Activated T-helper 1 cell treated with anti-CD3 and anti-CD28 coated beads, Interleukin-2, amount 50 U/mL, for 16 hours (primary cell): Measurements from ENCODE around the gene GNG4.
"Not testable (repeated sequence)": the region's sequence is repeated elsewhere in the genome, so short reads cannot be mapped to it uniquely, and the experiment has no call there.

Experiments
- DNase-seq, 2 donors: peaks; one replicate each; pipeline ENCODE4 v3.0.0-alpha.2; 2020; ENCODE audit warnings: low read depth in 1 of 2, low spot score in 1 of 2

Gene GNG4

DNA sequence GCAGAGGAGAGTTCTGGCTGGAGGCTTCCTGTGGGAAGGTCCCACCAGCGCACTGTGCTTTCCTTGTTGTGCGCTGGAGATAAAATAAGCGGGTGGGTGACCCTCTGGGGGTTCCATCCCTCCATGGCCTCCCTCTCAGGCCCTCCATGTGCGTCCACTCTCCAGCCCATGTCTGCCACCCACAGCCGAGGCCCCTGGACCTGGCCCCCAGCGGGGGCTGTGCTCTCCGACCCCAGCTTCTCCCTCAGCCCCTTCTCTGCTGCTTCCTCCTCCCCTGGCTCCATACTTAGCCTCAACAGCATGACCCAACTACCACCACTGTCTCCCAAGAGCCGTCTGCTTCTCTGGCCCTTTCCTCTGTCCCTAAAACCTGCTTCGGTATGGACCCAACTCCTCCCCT, 61.4 kb downstream of the GNG4 start:
- no peak for DNase-seq

- no peak for DNase-seq
These were observed 62.6 kb downstream of the GNG4 start for GRCh38 chr1:235586992-235587391.

DNA sequence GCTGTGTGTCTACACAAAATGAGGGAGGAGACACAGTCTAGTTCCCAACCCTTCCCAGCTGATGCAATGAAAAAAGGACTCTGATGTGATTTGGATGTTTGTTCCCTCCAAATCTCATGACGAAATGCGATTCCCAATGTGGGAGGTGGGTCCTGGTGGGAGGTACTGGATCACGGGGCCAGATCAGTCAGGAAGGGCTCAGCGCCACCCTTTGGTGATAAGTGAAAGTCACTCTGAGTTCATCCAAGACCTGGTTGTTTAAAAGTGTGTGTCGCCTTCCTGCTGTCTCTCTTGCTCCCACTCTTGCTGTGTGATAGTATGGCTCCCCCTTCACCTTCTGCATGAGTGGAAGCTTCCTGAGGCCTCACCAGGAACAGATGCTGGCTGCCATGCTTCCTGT, 63.2 kb downstream of the GNG4 start:
- no peak for DNase-seq

DNA sequence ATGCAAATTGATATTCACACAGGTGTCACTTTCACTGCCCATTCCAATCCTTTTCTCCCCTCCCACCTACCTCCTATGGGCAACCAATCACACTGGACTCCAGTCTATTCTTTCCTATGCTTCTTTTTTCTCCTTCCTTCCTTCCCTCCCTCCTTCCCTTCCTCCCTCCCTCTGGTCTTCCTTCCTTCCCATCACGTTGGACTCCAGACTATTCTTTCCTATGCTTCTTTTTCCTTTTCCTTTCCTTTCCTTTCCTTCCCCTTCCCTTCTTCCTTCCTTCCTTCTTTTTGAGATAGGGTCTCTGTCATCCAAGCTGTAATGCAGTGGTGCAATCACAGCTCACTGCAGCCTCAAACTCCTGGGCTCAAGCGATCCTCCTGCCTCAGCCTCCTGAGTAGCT, 64.6 kb downstream of the GNG4 start:
- no peak for DNase-seq

GRCh38 chr1:235583511-235584001, 66.0 kb downstream of the GNG4 start:
- DNase-seq = no peak

- no peak for DNase-seq
These were observed 67.5 kb downstream of the GNG4 start for GRCh38 chr1:235582130-235582529.

GRCh38 chr1:235579891-235580290, 69.7 kb downstream of the GNG4 start:
- DNase-seq = no peak

DNA sequence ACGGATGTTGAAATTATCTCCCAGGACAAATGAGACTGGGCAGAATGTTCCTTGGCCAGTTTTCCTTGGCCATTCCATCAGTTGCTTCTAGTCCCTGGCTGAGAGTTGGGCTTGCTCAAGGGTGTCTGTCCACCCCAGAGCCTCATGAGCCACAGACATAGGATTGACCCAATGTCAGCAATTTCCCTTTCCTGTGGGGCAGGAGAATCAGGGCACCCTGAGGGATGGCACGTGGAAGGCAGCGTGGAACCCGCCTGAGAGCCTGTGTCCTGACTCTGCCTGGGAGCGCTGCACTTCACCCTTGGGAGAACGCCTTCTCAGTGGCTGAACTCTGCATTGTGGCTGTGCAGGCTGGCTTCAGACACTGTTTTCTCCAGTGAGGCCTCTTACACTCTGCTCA, 74.0 kb downstream of the GNG4 start:
- DNase-seq = no peak

- no peak for DNase-seq
These were observed 75.7 kb downstream of the GNG4 start for GRCh38 chr1:235573880-235574279.

DNA sequence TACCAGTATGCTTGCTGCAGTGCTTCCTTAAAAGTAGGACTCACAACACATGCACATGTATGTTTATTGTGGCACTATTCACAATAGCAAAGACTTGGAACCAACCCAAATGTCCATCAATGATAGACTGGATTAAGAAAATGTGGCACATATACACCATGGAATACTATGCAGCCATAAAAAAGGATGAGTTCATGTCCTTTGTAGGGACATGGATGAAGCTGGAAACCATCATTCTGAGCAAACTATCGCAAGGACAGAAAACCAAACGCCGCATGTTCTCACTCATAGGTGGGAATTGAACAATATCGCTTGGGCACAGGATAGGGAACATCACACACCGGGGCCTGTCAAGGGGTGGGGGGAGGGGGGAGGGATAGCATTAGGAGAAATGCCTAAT, 76.6 kb downstream of the GNG4 start:
- DNase-seq = not testable (repeated sequence)

DNA sequence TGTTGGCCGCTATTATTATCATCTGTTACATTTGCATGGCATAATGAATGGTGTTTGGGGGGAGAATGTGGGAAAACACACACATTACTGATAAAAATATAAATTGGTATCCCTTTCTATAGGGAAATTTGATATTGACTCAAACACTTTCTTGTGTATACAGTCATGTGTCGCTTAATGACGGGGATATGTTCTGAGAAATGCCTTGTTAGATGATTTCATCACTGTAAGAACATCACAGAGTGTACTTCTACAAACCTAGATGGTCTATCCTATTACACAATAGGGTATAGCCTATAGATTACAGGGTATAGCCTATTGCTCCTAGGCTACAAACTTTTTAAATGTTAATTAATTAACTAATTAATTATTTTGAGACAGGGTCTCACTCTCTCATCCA, 78.1 kb downstream of the GNG4 start:
- DNase-seq = no peak

DNA sequence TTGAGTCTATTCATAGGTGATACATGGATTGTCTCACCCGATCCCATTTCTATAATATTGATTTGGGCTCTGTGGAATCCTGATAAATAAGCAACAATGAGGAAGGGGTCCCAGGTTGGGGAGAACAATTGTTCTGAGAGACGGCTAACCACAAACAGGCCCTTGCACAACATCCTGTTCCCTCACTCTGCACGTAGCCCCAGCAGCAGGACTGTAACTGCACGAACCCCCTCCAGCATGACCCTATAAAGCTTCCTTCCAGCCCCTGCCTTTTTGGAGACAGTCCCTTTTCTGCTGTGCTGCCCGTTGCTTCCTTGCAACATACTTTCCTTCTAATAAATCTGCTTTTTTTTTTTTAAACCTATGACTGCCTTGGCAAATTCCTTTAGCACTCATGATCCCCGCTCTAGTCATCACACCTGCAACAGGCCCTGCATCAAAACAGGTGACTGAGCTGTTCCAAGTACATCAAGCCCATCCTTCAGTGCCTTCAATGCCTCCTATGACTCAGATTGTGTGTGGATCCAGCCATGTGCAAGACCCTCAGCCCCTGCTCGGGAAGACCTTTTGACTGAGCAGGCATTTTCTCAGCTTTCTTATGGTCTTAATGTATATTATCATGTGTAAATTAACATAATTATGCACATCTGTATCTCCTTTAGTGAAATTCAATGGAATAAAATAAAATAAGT, 81.6 kb downstream of the GNG4 start:
- DNase-seq = no peak

DNA sequence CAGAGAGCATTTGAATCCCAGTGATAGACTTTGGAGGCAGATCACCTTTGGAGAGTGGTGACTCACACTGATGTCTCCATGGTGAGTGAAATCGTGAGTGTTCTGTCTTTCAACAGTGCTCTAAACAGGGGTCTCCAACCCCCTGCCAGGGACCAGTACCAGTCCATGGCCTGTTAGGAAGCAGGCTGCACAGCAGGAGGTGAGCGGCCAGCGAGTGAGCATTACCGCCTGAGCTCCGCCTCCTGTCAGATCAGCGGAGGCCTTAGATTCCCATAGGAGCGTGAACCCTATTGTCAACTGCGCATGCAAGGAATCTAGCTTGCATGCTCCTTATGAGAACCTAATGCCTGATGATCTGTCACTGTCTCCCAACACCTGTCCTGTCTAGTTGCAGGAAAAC, 83.5 kb downstream of the GNG4 start:
- no peak for DNase-seq

- no peak for DNase-seq
These were observed 86.0 kb downstream of the GNG4 start for GRCh38 chr1:235563513-235564061.

- no peak for DNase-seq
These were observed 87.0 kb downstream of the GNG4 start for GRCh38 chr1:235562589-235562988.

- no peak for DNase-seq
These were observed 90.9 kb downstream of the GNG4 start for GRCh38 chr1:235558621-235559169.

DNA sequence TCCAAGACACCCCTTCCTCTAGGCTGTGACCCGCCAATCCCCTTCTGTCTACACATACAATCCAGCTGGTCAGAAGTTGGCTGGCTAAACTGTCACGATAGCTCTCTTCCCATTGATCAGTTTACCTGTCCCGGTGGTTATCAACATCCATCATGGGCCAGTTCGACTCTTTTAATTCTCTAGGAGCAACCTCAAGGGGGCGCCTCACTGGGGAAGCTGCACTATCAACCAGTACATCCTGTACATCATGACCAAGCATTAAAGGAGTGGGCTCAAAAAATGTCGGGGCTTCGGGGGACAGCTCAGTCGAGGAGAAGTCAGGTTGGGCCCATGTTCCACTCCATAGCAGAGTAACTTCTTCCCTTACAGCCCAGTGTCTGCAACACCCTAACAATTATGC, 92.1 kb downstream of the GNG4 start:
- DNase-seq = no peak

- DNase-seq = no peak
These were observed 92.8 kb downstream of the GNG4 start for GRCh38 chr1:235556807-235557206.

- no peak for DNase-seq
These were observed 96.5 kb downstream of the GNG4 start for GRCh38 chr1:235553112-235553551.

- DNase-seq = no peak
These were observed 97.4 kb downstream of the GNG4 start for GRCh38 chr1:235552146-235552716.

- no peak for DNase-seq
These were observed 100.0 kb downstream of the GNG4 start for GRCh38 chr1:235549351-235550139.
